ENCODE results near the gene DIS3.

DNA sequence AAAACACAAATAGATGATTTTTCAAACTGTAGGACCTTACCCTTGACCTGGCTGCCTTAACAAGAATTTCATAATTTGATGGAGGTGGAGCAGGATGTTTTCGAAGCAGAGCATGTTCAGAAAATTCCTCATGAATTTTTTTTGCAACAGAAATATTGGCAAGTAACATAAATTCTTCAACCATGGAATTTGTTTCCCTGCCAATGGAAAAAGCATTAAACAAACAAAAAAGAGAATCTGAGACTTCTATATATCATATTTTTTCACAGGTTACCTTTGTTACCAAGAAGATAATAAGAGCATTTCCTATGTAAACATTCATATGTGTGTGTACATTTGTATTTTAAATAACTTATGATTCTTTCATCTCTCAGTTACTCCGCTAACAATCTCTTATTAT lies 18.3 kb downstream of the DIS3 start:
- TF ChIP-seq, protein P1, sequence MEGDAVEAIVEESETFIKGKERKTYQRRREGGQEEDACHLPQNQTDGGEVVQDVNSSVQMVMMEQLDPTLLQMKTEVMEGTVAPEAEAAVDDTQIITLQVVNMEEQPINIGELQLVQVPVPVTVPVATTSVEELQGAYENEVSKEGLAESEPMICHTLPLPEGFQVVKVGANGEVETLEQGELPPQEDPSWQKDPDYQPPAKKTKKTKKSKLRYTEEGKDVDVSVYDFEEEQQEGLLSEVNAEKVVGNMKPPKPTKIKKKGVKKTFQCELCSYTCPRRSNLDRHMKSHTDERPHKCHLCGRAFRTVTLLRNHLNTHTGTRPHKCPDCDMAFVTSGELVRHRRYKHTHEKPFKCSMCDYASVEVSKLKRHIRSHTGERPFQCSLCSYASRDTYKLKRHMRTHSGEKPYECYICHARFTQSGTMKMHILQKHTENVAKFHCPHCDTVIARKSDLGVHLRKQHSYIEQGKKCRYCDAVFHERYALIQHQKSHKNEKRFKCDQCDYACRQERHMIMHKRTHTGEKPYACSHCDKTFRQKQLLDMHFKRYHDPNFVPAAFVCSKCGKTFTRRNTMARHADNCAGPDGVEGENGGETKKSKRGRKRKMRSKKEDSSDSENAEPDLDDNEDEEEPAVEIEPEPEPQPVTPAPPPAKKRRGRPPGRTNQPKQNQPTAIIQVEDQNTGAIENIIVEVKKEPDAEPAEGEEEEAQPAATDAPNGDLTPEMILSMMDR (IDR thresholded peaks at IDR 0.05 in 8 of 11, conservative IDR thresholded peaks at IDR 0.05 in 3 of 11): no peak
- TF ChIP-seq POLR2AphosphoS5 (IDR thresholded peaks at IDR 0.05): no peak
